NCI-H526 treated with DMSO at 0.1 percent for 48 hours (cell line): Measurements from ENCODE around the gene CLDN15.
A peak's percentile ranks its signal among the peaks of the same experiment; 100 is the strongest.

Experiments used
- DNase-seq: peaks from one replicate; lab custom pipeline; 2025; lab: John Stamatoyannopoulos, UW

Gene CLDN15

DNA sequence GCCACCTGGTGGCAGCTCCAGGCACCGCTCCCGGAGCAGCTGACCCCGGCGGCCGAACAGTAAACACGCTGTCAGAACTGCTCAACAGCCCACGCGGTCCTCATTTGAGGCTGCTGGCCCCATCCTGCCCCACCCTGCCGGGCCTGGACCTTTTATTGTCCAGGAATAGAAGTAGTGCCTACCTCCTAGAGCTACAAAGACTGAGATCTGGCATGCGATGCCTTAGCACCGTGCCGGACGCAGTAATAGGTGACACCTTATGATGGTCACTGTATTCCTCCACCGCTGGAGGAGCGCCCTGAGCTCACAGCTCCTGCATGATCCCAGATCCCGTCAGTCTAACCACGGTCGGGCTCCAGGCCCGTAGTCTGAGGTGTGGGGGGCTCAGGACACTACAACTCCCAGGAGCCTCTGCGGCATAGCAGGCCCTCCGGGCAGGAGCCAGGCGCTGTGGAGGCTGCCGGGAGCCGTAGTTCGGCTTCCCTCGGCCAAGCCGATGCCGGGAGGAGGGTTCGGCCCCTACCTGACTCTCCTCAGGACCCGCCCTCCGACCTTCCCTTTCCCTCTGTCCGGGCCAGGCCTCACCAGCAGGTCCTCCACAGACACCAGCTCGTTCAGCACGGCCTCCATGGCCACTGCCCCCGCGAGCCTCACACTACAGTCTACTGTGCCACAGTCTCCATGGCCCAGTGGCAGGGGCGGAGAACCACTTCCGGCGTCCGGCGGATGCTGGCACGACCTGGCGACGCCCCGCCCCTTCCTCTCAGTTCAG, 7.0 kb upstream of the CLDN15 start, which contains the start of gene FIS1:
TSS of gene FIS1 (minus strand) at position 707 of the 772 bp plus-strand sequence. CDS start at position 630, 77 bp downstream.
- peak; percentile 95 for DNase-seq

GRCh38 chr7:101243646-101244374, 6.2 kb upstream of the CLDN15 start:
- no peak for DNase-seq

DNA sequence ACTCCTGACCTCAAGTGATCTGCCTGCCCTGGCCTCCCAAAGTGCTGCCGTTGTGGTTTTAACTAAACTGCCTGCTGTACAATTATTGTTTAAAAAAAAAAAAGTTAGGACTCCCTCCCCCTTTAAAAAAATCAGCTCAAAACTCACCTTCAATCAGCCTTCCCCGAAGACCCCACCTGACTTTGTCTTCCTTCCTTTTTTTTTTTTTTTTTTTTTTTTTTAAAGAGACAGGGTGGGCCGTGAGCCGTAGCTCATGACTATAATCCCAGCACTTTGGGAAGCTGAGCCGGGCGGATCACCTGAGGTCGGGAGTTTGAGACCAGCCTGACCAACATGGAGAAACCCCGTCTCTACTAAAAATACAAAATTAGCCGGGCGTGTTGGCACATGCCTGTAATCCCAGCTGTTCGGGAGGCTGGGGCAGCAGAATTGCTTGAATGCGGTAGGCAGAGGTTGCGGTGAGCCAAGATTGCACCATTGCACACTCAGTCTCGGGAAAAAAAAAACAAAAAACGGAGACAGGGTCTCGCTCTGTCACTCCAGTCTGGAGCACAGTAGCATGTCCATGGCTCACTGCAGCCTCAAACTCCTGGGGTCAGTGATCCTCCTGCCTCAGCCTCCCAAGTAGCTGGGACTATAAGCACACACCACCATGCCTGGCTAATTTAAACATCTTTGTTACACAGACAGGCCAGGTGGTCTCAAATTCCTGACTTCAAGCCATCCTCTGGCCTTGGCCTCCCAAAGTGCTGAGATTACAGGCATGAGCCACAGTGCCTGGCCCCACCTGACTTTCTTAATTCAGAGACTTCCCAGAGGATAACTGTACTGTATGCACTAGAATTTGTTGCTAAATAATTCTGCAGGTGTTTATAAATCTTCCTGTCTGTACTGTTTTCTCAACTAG, 4.1 kb upstream of the CLDN15 start:
- DNase-seq = no peak

- no peak for DNase-seq
Measured at GRCh38 chr7:101241015-101241363, 3.4 kb upstream of the CLDN15 start.

DNA sequence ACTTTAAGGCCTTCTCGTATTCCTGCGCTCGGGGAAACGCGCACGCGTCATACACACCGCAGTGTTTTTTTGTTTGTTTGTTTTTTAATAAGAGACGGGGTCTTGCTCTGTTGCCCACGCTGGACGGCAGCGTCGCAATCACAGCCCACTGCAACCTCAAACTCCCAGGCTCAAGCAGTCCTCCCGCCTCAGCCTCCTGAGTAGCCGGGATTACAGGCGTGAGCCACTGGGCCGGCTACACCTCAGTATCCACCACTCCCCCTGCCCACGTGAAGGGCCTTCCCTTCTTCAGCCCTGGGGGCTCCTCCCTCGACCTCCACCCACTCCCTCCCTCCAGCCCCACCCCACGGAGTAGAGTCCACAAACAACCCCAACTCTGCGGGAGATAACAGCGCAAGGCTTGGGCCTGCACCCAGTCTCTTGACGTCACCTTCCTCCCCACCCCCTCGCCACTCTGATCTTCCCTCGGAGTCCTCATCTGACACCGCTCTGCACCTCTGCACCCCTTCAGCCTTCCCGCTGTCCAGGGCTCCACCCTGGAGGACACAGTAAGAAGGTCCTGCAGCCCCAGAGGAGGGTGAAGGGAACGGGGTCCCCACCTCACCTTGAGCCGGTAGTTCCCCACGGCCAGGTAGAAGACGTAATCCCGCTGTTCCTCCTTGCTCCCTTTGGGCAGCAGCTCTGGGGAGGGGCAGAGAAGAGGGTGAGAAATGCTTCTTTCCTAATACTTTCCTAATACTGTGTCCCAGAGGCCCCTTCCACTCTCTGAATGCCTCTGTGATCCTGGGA, 2.8 kb upstream of the CLDN15 start:
- DNase-seq = no peak

- DNase-seq = no peak
Measured at GRCh38 chr7:101239951-101240220, 2.3 kb upstream of the CLDN15 start.

GRCh38 chr7:101239191-101239950, 1.8 kb upstream of the CLDN15 start:
- DNase-seq = no peak

DNA sequence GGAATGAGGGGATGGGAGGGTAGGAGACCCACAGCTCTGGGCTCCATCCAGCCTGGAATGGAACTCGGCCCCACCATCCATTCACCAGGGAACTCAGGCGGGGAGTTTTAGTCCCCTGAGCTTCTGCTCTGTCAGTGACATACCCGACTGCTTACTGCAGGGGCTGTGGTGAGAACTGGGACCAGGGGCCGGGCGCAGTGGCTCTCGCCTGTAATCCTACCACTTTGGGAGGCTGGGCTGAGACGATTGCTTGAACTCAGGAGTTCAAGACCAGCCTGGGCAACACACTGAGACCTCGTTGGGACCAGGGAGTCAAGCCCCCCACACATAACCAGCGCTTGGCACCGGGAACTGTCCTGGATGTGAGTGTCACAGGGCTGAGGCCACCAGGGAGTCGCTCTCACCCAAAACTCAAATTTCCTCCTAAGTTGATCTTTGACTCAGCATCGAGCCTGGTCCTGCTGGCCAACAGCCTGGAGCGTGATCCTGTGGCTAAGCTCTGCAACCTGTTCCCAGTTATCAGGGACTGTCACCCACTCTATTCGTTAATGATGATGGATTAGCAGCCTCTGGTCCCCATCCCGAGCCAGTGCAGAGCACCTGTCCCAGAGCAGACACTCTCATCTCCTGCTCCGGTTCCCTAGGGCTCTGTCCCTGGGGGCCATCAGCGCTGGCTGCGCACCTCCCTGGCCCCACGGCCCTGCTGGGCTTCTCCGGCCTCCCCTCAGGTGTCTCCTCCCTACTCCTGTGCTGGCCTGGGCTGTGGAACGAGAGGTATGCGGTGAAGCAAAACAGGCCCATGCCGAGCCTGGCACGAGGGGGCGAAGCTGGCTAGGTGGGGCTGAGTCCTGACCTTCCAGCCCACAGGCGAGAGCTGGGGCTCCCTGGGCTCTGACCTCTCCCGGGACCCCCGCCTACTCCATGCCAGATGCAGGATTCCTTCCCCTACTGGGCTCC, 902 bp upstream of the CLDN15 start:
- no peak for DNase-seq

DNA sequence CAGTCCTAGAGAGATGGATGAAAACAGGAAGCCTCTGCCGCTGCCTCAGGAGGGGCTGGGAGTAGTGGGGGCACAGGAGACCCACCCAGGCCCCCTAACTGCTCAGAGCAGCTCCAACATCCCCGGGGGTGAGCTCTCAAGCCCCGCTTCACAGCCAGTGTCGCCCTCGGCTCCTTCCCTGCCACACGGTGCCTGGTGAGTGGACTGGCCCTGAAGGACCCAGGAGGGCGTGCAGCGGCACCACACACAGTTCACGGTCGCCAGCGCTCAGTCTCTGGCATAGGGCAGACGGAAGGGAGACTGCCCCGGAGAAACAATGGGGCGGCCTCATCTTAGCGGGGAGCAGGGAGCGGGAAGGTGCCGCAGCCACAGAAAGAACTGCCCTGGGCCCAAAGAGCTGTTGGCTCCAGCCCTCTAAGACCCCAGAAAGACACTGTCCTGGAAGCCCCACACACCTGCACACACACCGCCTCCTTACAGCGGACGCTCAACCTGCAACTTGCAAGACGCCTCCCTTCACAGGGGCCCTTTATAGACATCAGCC, 1.2 kb downstream of the CLDN15 start:
- no peak for DNase-seq

DNA sequence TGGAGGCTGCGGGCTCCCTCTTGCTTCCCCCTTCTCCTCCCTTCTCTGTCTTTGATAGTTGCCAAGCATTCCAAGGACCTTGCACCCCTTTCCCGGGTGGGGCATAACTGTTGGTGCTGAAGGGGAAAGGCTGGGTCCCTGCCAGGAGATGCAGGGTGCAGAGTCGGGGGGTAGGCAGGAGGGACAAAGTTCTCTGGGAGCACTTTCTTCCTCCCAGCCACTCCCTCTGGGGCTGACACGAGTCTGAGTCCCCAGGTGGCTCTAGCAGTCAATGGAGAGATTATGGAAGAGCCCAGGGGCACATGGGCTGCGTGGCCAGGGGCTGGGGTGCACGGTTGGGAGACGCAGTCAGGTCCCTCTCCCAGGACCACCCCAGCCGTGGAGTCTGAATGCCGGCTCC, 2.1 kb downstream of the CLDN15 start:
- DNase-seq = no peak

DNA sequence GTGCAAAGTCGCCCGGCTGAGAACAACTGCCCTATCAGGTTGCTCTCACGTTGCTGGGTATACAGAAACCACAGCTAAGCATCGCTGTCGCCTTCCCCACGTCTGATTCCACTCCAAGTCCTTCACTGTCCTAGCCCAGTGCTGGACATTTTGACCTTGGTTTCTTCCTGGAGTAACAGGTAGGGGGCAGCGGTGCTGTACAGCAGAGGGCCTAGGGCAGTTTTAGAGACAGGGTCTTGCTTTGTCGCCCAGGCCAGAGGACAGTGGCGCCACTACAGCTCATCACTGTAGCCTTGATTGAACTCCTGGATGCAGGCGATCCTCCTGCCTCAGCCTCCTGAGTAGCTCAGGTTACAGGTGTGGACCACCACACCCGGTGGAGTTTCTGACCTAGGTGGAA, 2.6 kb downstream of the CLDN15 start:
- DNase-seq = no peak

DNA sequence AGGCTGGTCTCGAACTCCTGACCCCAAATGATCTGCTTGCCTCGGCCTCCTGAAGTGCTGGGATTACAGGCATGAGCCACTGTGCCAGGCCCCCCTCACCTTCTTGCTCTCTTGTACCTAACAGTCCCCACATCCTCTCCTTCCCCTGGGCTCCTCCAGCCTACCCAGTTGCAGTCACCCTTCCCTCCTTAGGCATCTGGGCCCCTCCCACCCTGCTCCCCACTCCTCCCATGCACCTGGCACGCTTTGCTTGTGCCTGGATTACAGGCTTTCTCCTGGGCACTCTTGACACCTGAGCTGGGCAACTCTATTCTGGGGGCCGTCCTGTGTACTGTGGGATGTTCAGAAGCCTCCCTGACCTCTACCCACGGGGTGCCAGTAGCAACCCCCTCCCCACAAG, 3.0 kb downstream of the CLDN15 start:
- no peak for DNase-seq

GRCh38 chr7:101233907-101234547, 3.6 kb downstream of the CLDN15 start:
- DNase-seq = no peak

GRCh38 chr7:101232141-101232850, 5.3 kb downstream of the CLDN15 start:
- peak; percentile 57 for DNase-seq

DNA sequence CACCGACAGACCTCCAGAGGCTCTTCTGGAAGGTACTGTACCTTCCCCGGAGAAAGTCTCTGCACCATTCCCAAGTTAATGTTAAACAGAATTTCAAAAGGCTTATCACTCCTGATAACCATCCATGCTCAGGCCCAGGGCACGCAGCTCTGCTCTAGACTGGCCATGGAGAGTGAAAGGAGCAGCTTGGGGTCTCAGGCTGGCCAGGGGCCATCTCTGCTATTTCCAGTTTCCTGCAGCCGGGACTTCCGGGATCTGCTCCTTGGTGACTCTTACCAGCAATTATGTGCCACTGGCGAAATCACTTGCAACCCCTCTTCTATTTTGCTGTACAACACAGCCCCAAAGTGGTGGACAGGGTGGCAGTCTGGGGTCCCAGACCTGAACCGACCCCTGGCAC, 6.0 kb downstream of the CLDN15 start:
- no peak for DNase-seq

- DNase-seq = no peak
Measured at GRCh38 chr7:101226721-101227120, 10.9 kb downstream of the CLDN15 start.

DNA sequence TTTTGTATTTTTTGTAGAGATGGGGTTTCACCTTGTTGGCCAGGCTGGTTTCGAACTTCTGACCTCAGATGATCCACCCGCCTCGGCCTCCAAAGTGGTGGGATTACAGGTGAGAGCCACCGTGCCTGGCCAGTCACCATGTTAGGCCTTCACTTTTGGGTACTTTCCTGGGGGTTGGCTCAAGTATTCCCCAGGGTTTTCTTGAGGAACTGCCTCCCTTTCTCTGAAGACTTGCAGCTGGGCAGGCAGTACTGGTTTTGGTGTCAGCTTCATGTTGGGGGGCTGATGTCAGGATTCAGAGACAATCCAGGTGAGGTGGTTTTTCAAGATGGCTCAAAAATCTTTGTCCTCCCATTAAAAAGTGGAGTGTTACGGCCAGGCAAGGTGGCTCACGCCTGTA, 12.0 kb downstream of the CLDN15 start:
- DNase-seq = no peak

DNA sequence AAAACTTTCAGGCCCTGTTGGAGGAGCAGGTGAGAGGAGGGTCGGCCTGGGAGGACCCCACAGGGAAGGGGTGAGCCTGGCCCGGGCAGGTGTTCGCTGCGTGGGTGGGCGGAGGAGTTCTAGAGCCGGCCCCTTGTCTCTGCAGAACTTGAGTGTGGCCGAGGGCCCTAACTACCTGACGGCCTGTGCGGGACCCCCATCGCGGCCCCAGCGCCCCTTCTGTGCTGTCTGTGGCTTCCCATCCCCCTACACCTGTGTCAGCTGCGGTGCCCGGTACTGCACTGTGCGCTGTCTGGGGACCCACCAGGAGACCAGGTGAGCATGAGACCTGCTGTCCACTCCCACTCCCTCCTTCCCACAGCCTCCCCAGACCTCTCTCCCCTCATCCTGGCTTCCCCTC, 14.1 kb downstream of the CLDN15 start:
- no peak for DNase-seq
